Breast epithelium (tissue), 3 donors: ENCODE data around the gene RERE.

Experiments
- POLR2A ChIP-seq: fragments of 450-650 bp; IDR thresholded peaks from one replicate; pipeline ENCODE4 v1.6.1; 2016; ENCODE audit warnings: antibody characterized with exemption, mild to moderate bottlenecking, moderate library complexity
- POLR2AphosphoS5 ChIP-seq, 3 donors: sonication (generic); formaldehyde crosslinking; IDR thresholded peaks; one replicate each; pipeline ENCODE4 v1.6.1; 2017; ENCODE audit warnings: antibody characterized with exemption in 3 of 3
- TF ChIP-seq, protein P1 (sequence below), 3 donors: fragments of 450-650 bp; IDR thresholded peaks; one replicate each; pipeline ENCODE4 v1.5.1; 2016 to 2017; ENCODE audit warnings: antibody characterized with exemption in 3 of 3, mild to moderate bottlenecking in 3 of 3, moderate library complexity in 3 of 3

- TF ChIP-seq, protein P1, sequence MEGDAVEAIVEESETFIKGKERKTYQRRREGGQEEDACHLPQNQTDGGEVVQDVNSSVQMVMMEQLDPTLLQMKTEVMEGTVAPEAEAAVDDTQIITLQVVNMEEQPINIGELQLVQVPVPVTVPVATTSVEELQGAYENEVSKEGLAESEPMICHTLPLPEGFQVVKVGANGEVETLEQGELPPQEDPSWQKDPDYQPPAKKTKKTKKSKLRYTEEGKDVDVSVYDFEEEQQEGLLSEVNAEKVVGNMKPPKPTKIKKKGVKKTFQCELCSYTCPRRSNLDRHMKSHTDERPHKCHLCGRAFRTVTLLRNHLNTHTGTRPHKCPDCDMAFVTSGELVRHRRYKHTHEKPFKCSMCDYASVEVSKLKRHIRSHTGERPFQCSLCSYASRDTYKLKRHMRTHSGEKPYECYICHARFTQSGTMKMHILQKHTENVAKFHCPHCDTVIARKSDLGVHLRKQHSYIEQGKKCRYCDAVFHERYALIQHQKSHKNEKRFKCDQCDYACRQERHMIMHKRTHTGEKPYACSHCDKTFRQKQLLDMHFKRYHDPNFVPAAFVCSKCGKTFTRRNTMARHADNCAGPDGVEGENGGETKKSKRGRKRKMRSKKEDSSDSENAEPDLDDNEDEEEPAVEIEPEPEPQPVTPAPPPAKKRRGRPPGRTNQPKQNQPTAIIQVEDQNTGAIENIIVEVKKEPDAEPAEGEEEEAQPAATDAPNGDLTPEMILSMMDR (IDR thresholded peaks at IDR 0.05) = no peak
- TF ChIP-seq POLR2AphosphoS5 (IDR thresholded peaks at IDR 0.05) (no peak), POLR2A (no peak)
Observed at GRCh38 chr1:8396083-8396785, 421.2 kb downstream of the RERE start.
